ENCODE data around the gene CLN3. TPM values are rescaled to one million over a fixed set of nuclear protein-coding genes. Genes with fewer than 3 reads are reported as not detected.

CLN3 gene
- total RNA-seq, 1 donor from 2014 or later: 73.7 TPM

GRCh38 chr16:28495795-28496749 is 4.2 kb upstream of the CLN3 start:
- Histone ChIP-seq H3K9me3 (no peaks in the 10 kb centered on the region), H3K4me3 (peak overlapping the region; percentile 48), H3K27ac (peak overlapping the region; percentile 82), H3K36me3 (no peaks in the 10 kb centered on the region), H3K4me1 (no peaks in the 10 kb centered on the region), H3K27me3 (no peaks in the 10 kb centered on the region)
- TF ChIP-seq CTCF (IDR thresholded peaks at IDR 0.05): no peak
- intact Hi-C loops (cut with DNase I): loop anchor here (10.0 kb wide), 1 partner anchor 49 kb away; no protein-coding TSS in a partner anchor
- ATAC-seq: no peak
- no peak for DNase-seq

- H3K4me1 ChIP-seq: peaks cover 6% of the 10 kb centered on the region
- peak overlapping the region; percentile 48 for H3K4me3 ChIP-seq
- no peak for DNase-seq
- intact Hi-C loops (cut with DNase I): loop anchor here (10.0 kb wide), 1 partner anchor 50 kb away; no protein-coding TSS in a partner anchor
- H3K36me3 ChIP-seq: no peaks in the 10 kb centered on the region
- no peaks in the 10 kb centered on the region for H3K9me3 ChIP-seq
- H3K27me3 ChIP-seq: no peaks in the 10 kb centered on the region
- H3K27ac ChIP-seq: peak overlapping the region; percentile 82
- peak; percentile 5 for ATAC-seq
- TF ChIP-seq CTCF (IDR thresholded peaks at IDR 0.05): no peak
These were observed 3.4 kb upstream of the CLN3 start for GRCh38 chr16:28495098-28495793.

GRCh38 chr16:28494121-28494851 is 2.4 kb upstream of the CLN3 start, which contains the start of gene APOBR:
TSS of gene APOBR (plus strand) at chr16:28494643. CDS start at chr16:28494682, 39 bp downstream.
- no peaks in the 10 kb centered on the region for H3K36me3 ChIP-seq
- no peaks in the 10 kb centered on the region for H3K27me3 ChIP-seq
- H3K4me3 ChIP-seq: peak within 1 kb of the TSS; percentile 48
- H3K4me1 ChIP-seq: peaks cover 15% of the 10 kb centered on the region
- ATAC-seq: peak; percentile 71
- peak; percentile 82 for DNase-seq
- peak within 1 kb of the TSS; percentile 82 for H3K27ac ChIP-seq
- no peak for TF ChIP-seq CTCF (IDR thresholded peaks at IDR 0.05)
- intact Hi-C loops (cut with DNase I): loop anchor here (10.0 kb wide), 1 partner anchor 51 kb away; no protein-coding TSS in a partner anchor
- no peaks in the 10 kb centered on the region for H3K9me3 ChIP-seq

GRCh38 chr16:28492511-28492910 is 637 bp upstream of the CLN3 start:
- peak overlapping the region; percentile 99 for H3K4me3 ChIP-seq
- no peaks in the 10 kb centered on the region for H3K9me3 ChIP-seq
- no peak for DNase-seq
- H3K27ac ChIP-seq: peak overlapping the region; percentile 99
- peaks cover 15% of the 10 kb centered on the region for H3K4me1 ChIP-seq
- TF ChIP-seq CTCF (IDR thresholded peaks at IDR 0.05): no peak
- no peak for ATAC-seq
- H3K27me3 ChIP-seq: no peaks in the 10 kb centered on the region
- peaks cover 17% of the 10 kb centered on the region for H3K36me3 ChIP-seq
- intact Hi-C loops (cut with DNase I): loop anchor here (10.0 kb wide), 1 partner anchor 52 kb away; no protein-coding TSS in a partner anchor
